Stomach smooth muscle (tissue), 2 donors: ENCODE results near the gene OST4.

ENCODE experiments used
- H3K27ac ChIP-seq: one replicate; pipeline ENCODE4 v1.7.0; 2013; ENCODE audit warnings: mild to moderate bottlenecking, low read length, inconsistent platforms
- H3K27me3 ChIP-seq, 2 donors: one replicate each; pipeline ENCODE4 v1.7.0; 2013; ENCODE audit warnings: low read length in 2 of 2; ENCODE audit not compliant: insufficient read depth in 2 of 2, control insufficient read depth in 1 of 2
- H3K36me3 ChIP-seq, 2 donors: one replicate each; pipeline ENCODE4 v1.7.0; 2013; ENCODE audit warnings: low read length in 2 of 2; ENCODE audit not compliant: control insufficient read depth in 2 of 2, insufficient read depth in 2 of 2
- H3K4me1 ChIP-seq: one replicate; pipeline ENCODE4 v1.7.0; 2013; ENCODE audit warnings: low read length; ENCODE audit not compliant: control insufficient read depth, insufficient read depth
- H3K4me3 ChIP-seq, 2 donors: one replicate each; pipeline ENCODE4 v1.7.0; 2013; ENCODE audit warnings: low read length in 2 of 2
- H3K9ac ChIP-seq, 2 donors: one replicate each; pipeline ENCODE4 v1.7.0; 2013; ENCODE audit warnings: low read length in 2 of 2, mild to moderate bottlenecking in 1 of 2
- H3K9me3 ChIP-seq, 2 donors: one replicate each; pipeline ENCODE4 v1.7.0; 2013; ENCODE audit warnings: low read length in 2 of 2; ENCODE audit not compliant: control insufficient read depth in 2 of 2
- donor health status: healthy.
- donor health status: Pancreatic carcinoma.

OST4 gene

DNA sequence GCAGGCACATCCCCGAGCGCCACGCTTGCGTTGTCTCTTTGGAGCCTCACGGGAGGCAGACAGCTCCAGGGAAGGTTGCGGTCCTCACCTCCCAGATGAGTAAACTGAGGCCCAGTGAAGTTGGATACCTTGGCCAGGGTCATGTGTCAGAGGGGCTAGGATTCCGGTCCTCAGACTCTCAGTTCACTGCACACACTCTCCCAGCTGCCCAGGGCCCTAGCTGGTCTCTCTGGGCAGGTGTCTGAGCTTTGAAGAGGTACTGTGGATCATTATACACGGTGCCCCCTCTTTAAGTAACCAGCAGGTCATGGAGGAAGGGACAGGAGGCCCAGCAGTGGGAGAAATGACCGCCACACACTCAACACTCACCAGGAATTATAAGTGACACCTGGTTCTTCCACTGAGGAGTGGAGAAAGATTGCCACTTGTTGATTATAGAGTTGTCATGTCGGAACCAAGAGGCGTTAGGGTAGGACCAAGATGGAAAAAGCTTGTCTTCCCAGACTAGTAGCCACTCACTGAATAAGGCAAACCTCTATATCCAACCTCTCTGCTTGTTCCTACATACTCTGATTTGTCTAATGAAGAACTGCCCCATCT is 38.1 kb downstream of the OST4 start:
- Histone ChIP-seq H3K27ac (peak overlapping the region; percentile 31), H3K4me3 (peak overlapping the region; percentile 86 to 98), H3K4me1 (peaks cover 18% of the 10 kb centered on the region), H3K36me3 (peaks cover 30 to 35% of the 10 kb centered on the region in 2 donors), H3K27me3 (no peaks in the 10 kb centered on the region), H3K9me3 (no peaks in the 10 kb centered on the region), H3K9ac (peak overlapping the region; percentile 62 to 94)

DNA sequence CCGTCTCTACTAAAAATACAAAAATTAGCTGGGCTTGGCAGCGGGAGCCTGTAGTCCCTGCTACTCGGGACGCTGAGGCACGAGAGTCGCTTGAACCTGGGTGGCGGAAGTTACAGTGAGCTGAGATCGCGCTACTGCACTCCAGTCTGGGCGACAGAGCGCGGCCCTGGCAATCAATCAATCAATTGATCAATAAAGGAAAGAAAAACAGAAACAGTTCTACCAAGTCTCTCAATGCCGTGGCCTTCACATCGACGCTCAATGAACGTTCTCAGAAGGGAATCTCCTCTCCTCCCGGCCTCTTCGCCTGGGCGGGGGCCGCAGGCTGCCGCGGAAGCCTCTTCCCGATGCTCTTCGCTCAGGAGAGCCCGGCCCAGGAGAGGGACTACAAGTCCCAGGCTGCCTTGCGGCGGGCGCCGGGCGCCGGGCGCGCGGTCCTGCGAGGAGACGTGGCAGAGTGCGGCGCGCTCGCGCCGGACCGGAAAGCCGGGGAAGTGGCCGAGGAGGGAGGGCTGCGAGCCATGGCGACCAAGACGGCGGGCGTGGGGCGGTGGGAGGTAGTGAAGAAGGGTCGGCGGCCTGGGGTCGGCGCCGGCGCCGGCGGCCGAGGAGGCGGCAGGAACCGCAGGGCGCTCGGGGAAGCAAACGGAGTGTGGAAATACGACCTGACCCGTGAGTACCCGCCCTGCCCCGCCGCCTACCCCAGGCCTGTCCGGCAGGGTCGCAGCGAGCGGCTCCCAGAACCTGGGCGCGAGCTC is 38.8 kb downstream of the OST4 start, which contains the start of gene TMEM214:
TSS of gene TMEM214 (plus strand) at position 471 of the 758 bp plus-strand sequence. CDS start at position 522, 51 bp downstream.
- H3K4me1 ChIP-seq: peaks cover 18% of the 10 kb centered on the region

DNA sequence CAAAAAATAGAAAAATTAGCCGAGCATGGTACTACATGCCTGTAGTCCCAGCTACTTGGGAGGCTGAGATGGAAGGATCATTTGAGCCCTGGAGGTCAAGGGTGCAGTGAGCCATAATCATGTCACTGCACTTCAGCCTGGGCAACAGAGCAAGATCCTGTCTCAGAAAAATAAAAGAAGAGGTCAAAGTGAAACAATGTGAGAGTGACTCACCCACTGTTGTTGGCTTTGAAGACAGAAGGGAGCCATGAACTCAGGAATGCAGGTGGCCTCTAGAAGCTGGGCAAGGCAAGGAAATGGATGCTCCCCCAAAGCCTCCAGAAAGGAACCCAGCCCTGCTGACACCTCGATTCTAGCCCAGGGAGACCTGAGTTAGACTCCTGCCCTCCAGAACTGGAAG is 42.4 kb downstream of the OST4 start:
- no peaks in the 10 kb centered on the region for H3K27me3 ChIP-seq

More for the DNA sequence above, 38.8 kb downstream of the OST4 start, which contains the start of gene TMEM214:
- Histone ChIP-seq H3K9me3 (no peaks in the 10 kb centered on the region), H3K27ac (peak within 1 kb of the TSS; percentile 31), H3K36me3 (peaks cover 23 to 28% of the 10 kb centered on the region in 2 donors), H3K4me3 (peak within 1 kb of the TSS; percentile 86 to 98), H3K9ac (peak within 1 kb of the TSS; percentile 62 to 94), H3K27me3 (no peaks in the 10 kb centered on the region)

DNA sequence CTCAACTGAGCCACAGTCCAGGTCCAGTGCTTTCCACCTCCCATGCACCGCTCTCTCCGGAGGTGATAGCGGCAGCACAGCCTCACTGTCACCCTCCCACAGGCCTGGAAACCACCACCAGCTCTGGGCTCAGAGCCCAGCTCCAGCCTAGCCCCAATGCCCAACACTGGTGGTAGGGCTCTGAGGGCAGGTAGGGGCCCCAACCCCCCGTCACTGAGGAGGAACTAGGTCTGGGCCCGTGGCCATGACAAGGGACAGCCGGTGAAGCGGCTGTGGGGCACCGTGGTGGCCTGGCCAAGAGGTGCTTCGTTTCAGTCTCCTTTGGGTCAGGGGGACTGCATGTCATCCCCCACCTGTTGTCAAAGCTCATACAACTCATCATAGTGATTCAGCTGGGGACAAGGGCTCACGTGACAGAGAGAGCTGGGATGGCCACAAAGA is 44.2 kb downstream of the OST4 start:
- H3K36me3 ChIP-seq: peaks cover 14 to 24% of the 10 kb centered on the region in 2 donors
- H3K27ac ChIP-seq: no peak overlapping the region
- H3K4me1 ChIP-seq: peaks cover 3% of the 10 kb centered on the region
- no peaks in the 10 kb centered on the region for H3K27me3 ChIP-seq
- no peak overlapping the region for H3K9ac ChIP-seq
- no peak overlapping the region for H3K4me3 ChIP-seq
- no peaks in the 10 kb centered on the region for H3K9me3 ChIP-seq

More for the DNA sequence above, 42.4 kb downstream of the OST4 start:
- H3K9me3 ChIP-seq: no peaks in the 10 kb centered on the region
- H3K4me3 ChIP-seq: no peak overlapping the region
- H3K27ac ChIP-seq: no peak overlapping the region
- no peak overlapping the region for H3K9ac ChIP-seq
- peaks cover 0 to 10% of the 10 kb centered on the region in 2 donors for H3K36me3 ChIP-seq
- H3K4me1 ChIP-seq: peaks cover 13% of the 10 kb centered on the region

DNA sequence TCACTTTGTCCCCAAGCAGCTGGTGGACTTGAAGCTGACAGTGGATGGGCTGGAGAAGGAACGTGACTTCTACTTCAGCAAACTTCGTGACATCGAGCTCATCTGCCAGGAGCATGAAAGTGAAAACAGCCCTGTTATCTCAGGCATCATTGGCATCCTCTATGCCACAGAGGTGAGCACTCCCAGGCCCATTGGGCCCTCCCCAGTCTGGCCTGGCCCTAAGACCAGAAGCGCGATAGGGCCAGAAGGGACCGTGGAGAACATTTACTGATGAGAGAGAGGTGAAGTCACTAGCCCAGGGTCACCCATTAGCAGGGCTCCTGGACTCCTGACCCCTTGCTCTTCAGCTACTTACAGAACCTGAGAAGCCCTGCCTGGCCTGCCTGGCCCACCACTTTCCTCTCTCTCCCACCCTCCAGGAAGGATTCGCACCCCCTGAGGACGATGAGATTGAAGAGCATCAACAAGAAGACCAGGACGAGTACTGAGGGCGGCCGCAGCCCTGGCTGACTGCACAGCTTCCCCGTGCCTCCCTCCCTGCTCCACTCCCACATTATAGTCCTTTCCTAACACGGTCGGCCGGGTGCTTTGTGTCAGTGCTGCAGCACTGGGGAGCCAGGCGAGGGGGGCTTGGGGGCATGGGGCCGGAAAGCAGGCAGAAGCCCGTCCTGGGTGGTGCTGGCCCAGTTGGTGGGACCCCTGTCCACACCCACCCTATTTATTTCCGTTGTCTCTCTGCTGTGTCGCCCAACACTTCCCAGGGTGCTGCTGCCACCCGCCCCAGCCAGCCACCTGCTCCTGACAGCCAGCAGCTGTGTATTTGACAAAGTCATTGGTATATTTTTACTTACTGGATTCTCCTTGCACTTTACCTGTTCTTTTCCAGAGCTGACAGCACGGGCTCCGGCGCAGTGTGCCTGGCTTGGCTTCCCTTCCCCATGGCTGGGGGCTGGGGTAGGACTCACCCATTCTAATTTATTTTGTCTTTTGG is 45.3 kb downstream of the OST4 start:
- no peak overlapping the region for H3K4me3 ChIP-seq
- H3K4me1 ChIP-seq: peaks cover 2% of the 10 kb centered on the region
- H3K27me3 ChIP-seq: no peaks in the 10 kb centered on the region
- peaks cover 16 to 26% of the 10 kb centered on the region in 2 donors for H3K36me3 ChIP-seq
- H3K9me3 ChIP-seq: no peaks in the 10 kb centered on the region
- no peak overlapping the region for H3K27ac ChIP-seq
- no peak overlapping the region for H3K9ac ChIP-seq

GRCh38 chr2:27025281-27025800 is 46.1 kb downstream of the OST4 start:
- Histone ChIP-seq H3K4me1 (peaks cover 7% of the 10 kb centered on the region), H3K9me3 (no peaks in the 10 kb centered on the region), H3K4me3 (no peak overlapping the region), H3K9ac (no peak overlapping the region), H3K27me3 (no peaks in the 10 kb centered on the region), H3K27ac (no peak overlapping the region), H3K36me3 (peaks cover 16 to 26% of the 10 kb centered on the region in 2 donors)

GRCh38 chr2:27024812-27025211 is 46.6 kb downstream of the OST4 start:
- Histone ChIP-seq H3K9ac (no peak overlapping the region), H3K9me3 (no peaks in the 10 kb centered on the region), H3K4me3 (no peak overlapping the region), H3K27ac (no peak overlapping the region), H3K4me1 (peaks cover 7% of the 10 kb centered on the region), H3K27me3 (no peaks in the 10 kb centered on the region), H3K36me3 (peaks cover 16 to 26% of the 10 kb centered on the region in 2 donors)

DNA sequence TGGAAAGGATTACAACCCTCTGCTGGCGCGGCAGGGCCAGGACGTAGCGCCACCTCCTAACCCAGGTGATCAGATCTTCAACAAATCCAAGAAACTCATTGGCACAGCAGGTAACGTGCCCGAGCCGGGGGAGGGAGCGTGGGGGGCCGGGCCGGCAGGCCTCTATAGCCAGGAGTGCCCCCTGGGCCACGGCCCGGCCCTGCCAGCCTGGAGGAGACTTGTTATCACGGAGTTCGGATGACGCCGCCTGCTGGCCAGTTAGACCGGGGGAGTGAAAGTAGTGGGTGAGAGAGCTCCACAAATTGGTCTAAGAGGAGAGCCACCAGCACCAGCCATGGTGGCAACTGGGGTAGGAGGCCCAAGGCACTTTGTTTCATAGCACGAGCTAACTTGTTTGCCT is 47.3 kb downstream of the OST4 start:
- Histone ChIP-seq H3K9me3 (no peaks in the 10 kb centered on the region), H3K27me3 (no peaks in the 10 kb centered on the region), H3K4me1 (peaks cover 7% of the 10 kb centered on the region), H3K36me3 (peaks cover 16 to 26% of the 10 kb centered on the region in 2 donors), H3K4me3 (no peak overlapping the region), H3K27ac (no peak overlapping the region), H3K9ac (no peak overlapping the region)

- H3K27ac ChIP-seq: no peak overlapping the region
- H3K9ac ChIP-seq: no peak overlapping the region
- peaks cover 16 to 25% of the 10 kb centered on the region in 2 donors for H3K36me3 ChIP-seq
Observed at GRCh38 chr2:27023740-27024139, 47.7 kb downstream of the OST4 start.

More at GRCh38 chr2:27023740-27024139, 47.7 kb downstream of the OST4 start:
- Histone ChIP-seq H3K4me1 (peaks cover 7% of the 10 kb centered on the region), H3K9me3 (no peaks in the 10 kb centered on the region), H3K27me3 (no peaks in the 10 kb centered on the region), H3K4me3 (no peak overlapping the region)
